Measurements from ENCODE around the gene POLL.

POLL gene

DNA sequence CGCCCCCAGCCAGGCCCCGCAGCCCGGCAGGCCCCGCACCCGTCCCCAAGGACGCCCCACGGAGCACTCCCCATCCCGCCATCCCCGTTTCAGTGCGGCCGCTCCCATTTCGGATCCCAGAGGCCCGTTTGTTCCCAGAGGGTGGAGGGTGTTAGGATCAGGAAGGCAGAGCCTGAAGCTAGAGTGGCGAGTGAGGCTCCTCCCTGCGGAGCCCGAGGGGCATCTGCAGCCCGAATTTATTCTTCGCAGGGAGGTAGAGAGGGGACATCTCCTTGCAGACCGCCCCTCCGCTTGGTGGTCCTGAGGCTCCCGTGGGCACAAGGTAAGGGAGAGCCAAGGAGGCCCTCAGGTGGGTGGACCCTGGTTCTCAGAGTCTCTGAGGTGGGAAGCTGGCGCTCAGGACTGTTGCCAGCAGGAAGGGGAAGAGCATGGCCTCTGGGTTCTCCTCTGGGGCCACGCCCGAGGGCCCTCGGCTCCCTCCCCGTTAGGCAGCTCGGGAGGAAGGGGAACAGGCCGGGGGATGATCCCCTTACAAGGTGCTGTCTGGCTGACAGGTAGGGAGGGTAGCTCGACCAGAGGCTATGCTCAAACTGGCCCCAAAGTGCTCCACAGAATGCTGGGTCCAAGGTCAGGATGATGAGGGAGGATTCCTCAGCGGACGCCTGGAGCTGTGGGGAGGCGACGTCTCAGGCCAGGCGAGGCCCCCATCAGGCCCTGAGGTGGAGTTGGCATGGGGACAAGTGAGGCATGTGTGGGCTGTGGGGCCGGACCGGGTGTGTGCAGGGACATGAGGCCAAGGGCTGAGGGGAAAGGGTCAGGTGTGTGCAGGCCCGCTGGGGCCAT is 17.4 kb downstream of the POLL start:
- TF ChIP-seq, protein P1, sequence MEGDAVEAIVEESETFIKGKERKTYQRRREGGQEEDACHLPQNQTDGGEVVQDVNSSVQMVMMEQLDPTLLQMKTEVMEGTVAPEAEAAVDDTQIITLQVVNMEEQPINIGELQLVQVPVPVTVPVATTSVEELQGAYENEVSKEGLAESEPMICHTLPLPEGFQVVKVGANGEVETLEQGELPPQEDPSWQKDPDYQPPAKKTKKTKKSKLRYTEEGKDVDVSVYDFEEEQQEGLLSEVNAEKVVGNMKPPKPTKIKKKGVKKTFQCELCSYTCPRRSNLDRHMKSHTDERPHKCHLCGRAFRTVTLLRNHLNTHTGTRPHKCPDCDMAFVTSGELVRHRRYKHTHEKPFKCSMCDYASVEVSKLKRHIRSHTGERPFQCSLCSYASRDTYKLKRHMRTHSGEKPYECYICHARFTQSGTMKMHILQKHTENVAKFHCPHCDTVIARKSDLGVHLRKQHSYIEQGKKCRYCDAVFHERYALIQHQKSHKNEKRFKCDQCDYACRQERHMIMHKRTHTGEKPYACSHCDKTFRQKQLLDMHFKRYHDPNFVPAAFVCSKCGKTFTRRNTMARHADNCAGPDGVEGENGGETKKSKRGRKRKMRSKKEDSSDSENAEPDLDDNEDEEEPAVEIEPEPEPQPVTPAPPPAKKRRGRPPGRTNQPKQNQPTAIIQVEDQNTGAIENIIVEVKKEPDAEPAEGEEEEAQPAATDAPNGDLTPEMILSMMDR (IDR thresholded peaks at IDR 0.05; ENCODE audit: control extremely low read depth, extremely low read depth, low read depth, missing control alignments), result no peak
- no peak for DNase-seq (ENCODE audit: extremely low spot score)
- POLR2A ChIA-PET, result interaction anchor here (0.6 kb wide), 1 partner anchor 262 kb away, joined by 7 read pairs; no protein-coding TSS in a partner anchor
- CTCF ChIA-PET, result interaction anchor here (0.5 to 7.1 kb wide), 39 partner anchors 10 to 528 kb away, joined by 3 to 116 read pairs (median 5); partner anchors contain the start of genes DPCD and POLL

DNA sequence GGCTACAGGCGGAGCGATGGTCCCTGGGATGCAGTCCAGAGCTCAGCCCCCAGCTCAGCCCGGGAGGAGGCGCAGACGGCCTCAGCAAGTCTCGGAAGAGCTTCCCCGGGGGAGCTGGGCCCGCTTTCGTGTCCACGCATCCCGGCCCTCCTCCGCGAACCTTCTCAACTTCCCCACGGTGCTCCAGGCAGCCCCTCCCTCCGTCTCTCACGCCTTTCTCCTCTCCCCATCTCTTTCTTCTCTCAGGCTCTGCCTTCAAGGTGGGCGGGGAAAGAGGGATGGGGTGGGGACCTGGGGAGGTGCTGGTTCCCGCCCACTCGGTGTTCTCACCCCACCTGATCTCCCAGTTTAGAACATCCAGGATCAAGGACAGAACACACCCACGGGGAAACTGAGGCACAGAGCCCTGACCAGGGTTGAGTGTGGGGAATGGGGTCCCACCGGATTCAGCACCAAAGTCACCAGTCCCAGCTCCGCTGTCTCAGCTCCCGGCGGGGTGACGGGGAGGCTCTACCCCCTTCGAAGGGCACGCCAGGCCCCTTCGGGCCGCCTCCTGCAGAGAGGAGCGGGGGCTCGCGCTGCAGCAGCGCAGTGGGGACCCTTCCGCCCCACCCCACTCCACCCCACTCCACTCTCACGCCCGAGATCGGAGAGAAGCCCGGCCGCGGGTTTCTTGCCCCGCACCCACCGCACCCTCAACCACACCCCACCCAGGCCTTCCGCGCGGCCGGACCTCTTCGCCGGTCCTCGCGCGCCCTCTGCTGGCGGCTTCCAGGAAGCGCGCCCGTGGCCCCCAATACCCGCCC is 18.2 kb downstream of the POLL start:
- peak; percentile 92 for DNase-seq (ENCODE audit: extremely low spot score)
- TF ChIP-seq, protein P1 (IDR thresholded peaks at IDR 0.05; ENCODE audit: control extremely low read depth, extremely low read depth, low read depth, missing control alignments), result peak; percentile 83
- CTCF ChIA-PET, result interaction anchor here (0.6 to 7.1 kb wide), 38 partner anchors 10 to 527 kb away, joined by 3 to 116 read pairs (median 4); partner anchors contain the start of genes DPCD and POLL
- POLR2A ChIA-PET, result interaction anchor here (0.6 kb wide), 1 partner anchor 261 kb away, joined by 7 read pairs; no protein-coding TSS in a partner anchor

DNA sequence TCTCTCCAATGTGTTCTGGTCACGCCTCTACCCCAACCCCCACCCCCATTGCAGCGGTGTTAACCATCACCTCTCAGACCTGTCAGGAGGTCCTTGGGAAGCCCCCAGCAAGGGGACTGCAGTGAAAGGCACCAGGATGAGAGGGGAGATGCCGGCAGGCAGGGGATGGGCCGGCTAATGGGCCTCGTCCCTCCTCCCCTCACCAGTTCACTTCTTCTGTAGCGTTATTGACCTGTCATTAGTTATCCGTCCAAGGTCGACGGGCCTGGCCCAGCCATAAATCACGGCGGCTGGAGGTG is 18.8 kb downstream of the POLL start:
- CTCF ChIA-PET, result interaction anchor here (0.6 to 7.1 kb wide), 33 partner anchors 9 to 471 kb away, joined by 3 to 116 read pairs (median 4); partner anchors contain the start of genes DPCD and POLL
- POLR2A ChIA-PET, result no interaction called here
- TF ChIP-seq, protein P1 (IDR thresholded peaks at IDR 0.05; ENCODE audit: control extremely low read depth, extremely low read depth, low read depth, missing control alignments), result no peak
- no peak for DNase-seq (ENCODE audit: extremely low spot score)

DNA sequence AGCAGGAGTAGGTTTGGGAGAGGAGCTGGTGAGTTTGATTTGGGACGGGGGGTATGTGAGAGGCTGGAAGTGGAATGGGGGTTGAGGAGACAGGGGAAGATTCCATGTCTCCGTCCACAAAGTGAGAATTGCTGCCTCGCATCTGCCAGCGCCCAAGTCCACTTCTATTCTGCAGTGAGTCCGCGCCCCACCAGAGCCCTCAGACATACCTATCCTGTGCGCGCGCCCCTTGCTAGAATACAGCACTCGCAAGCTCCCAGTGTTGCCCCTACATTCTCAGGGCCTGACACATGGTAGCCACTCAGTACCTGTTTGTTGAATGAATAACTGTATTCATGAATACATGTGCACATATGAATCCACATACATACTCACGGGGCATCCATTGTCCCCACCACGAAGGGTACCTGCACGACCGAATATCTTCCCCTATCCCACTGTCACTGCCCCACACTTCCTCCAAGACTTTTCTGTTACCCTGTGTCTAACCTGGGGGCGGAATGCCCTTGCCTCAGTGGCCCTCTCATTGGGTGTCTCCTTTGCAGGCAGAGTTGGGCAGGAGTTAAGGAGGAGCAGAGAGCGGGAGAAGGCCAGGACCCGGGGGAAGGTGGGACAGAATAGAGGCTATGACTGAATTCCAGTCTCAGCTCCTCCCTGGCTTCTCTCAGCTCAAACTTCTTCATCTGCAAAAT is 19.9 kb downstream of the POLL start:
- TF ChIP-seq, protein P1 (IDR thresholded peaks at IDR 0.05; ENCODE audit: control extremely low read depth, extremely low read depth, low read depth, missing control alignments), result no peak
- CTCF ChIA-PET, result interaction anchor here (0.7 to 7.1 kb wide), 7 partner anchors 16 to 358 kb away, joined by 3 to 116 read pairs (median 7); partner anchors contain the start of genes DPCD and POLL
- POLR2A ChIA-PET, result interaction anchor here (0.7 kb wide), 1 partner anchor 313 kb away, joined by 3 read pairs; no protein-coding TSS in a partner anchor
- DNase-seq (ENCODE audit: extremely low spot score), result no peak

DNA sequence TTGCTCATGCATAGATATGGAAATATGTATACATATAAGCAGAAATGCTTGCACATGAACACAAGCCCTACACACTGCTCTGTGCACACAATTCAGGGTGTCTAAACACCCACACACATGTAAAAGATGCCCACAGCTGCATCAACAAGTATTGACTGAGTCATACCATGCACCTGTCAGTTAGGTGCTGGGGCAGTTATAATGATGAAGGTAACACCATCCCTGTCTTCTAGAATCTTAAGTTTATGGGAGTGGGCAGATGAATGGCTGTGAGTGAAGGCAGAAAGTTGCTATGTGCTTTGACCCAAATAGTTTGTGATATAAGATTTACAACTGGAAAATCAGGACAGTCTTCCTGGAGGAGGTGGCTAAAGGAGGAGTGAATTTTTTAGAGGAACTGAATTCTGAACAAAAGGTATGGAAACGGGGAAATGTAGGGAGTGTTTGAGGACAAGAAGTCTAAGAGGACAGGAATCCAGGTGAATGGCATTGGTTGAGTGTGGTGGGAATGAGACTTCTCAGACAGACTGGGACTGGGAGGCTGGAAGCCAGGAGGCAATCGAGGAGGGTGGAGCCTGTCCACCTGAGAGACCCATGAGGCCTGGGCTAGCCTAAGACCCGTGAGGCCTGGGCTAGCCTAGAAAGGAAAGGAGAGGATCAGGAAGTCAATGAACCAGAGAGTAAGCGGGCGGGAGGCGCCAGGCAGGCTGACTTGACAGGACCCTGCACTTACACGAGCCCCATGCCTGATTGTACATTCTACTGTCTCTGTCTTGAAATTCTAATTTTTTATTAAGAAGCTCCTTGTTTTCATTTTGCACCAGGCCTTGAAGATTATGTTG is 20.7 kb downstream of the POLL start:
- DNase-seq (ENCODE audit: extremely low spot score), result no peak
- POLR2A ChIA-PET, result interaction anchor here (0.7 kb wide), 1 partner anchor 312 kb away, joined by 3 read pairs; no protein-coding TSS in a partner anchor
- TF ChIP-seq, protein P1 (IDR thresholded peaks at IDR 0.05; ENCODE audit: control extremely low read depth, extremely low read depth, low read depth, missing control alignments), result no peak
- CTCF ChIA-PET, result interaction anchor here (1.3 to 7.1 kb wide), 4 partner anchors 17 to 353 kb away, joined by 3 to 116 read pairs (median 55); partner anchors contain the start of genes DPCD and POLL

Data from GM10248 (cell line).